Measurements from ENCODE around the gene DICER1. TPM values are rescaled to one million over a fixed set of nuclear protein-coding genes. Genes with fewer than 3 reads are reported as not detected.

Gene DICER1
- total RNA-seq, 1 donor from 2014 or later: 134 TPM

DNA sequence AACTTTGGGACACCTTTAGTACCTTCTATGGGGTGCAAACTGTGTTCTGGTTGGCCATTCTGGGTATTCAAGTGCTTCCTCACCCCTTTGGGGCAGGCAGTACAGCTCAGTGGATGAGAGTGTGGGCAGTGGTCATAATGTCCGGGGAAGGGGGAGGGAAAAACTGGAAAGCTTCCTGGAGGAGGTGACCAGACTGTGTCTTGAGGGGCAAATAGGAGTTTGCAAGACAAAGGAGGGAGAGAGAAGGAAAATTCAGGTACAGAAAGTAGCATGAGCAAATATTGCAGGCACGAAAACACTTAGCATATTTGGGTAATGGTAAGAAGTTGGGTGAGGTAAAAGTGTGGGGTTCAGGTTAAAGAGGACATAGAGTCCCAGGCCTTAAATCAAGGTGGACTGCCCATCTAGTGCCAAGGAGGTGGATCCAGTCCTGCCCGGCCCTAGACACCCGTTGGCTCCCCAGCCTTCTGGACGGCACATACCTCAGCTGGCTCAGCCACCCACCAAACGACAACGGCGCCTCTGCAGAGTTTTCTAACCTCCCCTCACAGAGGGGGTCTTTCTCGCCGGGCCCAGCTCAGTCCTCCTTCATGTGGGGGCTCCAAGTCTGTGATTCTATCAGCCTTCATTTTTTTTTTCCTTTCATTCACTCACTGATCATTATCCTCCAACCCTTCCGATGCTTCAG lies 86.4 kb downstream of the DICER1 start:
- Histone ChIP-seq H3K4me3 (no peak overlapping the region), H3K36me3 (no peaks in the 10 kb centered on the region), H3K9me3 (no peaks in the 10 kb centered on the region), H3K27me3 (no peaks in the 10 kb centered on the region), H3K4me1 (no peaks in the 10 kb centered on the region), H3K27ac (no peak overlapping the region)
- intact Hi-C loops (cut with DNase I): no loop called here
- DNase-seq (ENCODE audit: low spot score in 2 of 2): no peak
- TF ChIP-seq, protein P1, sequence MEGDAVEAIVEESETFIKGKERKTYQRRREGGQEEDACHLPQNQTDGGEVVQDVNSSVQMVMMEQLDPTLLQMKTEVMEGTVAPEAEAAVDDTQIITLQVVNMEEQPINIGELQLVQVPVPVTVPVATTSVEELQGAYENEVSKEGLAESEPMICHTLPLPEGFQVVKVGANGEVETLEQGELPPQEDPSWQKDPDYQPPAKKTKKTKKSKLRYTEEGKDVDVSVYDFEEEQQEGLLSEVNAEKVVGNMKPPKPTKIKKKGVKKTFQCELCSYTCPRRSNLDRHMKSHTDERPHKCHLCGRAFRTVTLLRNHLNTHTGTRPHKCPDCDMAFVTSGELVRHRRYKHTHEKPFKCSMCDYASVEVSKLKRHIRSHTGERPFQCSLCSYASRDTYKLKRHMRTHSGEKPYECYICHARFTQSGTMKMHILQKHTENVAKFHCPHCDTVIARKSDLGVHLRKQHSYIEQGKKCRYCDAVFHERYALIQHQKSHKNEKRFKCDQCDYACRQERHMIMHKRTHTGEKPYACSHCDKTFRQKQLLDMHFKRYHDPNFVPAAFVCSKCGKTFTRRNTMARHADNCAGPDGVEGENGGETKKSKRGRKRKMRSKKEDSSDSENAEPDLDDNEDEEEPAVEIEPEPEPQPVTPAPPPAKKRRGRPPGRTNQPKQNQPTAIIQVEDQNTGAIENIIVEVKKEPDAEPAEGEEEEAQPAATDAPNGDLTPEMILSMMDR (IDR thresholded peaks at IDR 0.05): no peak

DNA sequence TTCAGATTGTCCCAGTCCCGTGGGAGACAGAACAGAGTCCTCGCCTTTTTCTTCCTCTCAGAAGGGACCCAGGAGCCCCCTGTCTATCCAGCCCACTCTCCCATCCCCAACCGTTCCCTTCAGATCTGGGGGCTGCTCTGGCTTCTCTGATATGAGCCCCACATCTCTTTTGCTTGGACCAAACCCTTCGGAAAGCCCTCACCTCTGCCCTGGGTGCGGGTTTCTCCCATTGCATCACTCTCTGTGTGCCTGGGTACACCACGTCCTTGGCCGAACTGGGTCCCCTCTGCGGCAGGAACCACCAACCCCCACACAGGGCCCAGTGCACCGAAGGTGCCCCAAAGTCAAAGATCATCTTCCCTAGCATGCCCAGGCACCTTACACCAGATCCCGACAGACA lies 87.8 kb downstream of the DICER1 start:
- intact Hi-C loops (cut with DNase I): no loop called here
- peak in 1 of 2 donors; percentile 33 for DNase-seq (ENCODE audit: low spot score in 2 of 2)
- TF ChIP-seq, protein P1 (IDR thresholded peaks at IDR 0.05): no peak
- H3K9me3 ChIP-seq: no peaks in the 10 kb centered on the region
- H3K4me3 ChIP-seq: no peak overlapping the region
- H3K4me1 ChIP-seq: no peaks in the 10 kb centered on the region
- no peaks in the 10 kb centered on the region for H3K27me3 ChIP-seq
- H3K27ac ChIP-seq: no peak overlapping the region
- H3K36me3 ChIP-seq: no peaks in the 10 kb centered on the region

DNA sequence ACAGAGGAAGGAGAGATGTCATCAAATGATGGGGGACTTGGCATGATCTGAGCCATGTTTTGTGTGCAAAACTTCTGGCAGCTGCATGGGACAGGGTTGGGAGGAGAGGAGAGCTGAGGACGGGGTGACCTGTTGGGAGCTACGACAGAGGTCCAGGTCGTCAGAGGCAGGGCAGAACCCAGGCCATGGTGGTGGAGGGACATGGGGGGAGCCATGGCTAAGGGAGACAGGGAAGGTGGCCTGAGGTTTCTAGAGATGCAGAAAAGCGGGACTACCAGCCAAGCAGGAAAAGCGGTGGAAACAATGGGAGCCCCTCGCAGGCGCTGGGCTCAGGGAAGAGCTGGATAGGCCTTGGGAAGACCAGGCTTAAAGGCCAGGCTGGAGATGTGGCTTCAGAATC lies 88.3 kb downstream of the DICER1 start:
- Histone ChIP-seq H3K27me3 (no peaks in the 10 kb centered on the region), H3K9me3 (no peaks in the 10 kb centered on the region), H3K27ac (no peak overlapping the region), H3K4me3 (no peak overlapping the region), H3K4me1 (no peaks in the 10 kb centered on the region), H3K36me3 (no peaks in the 10 kb centered on the region)
- TF ChIP-seq, protein P1 (IDR thresholded peaks at IDR 0.05): no peak
- DNase-seq (ENCODE audit: low spot score in 2 of 2): peak in 1 of 2 donors; percentile 34
- intact Hi-C loops (cut with DNase I): no loop called here

DNA sequence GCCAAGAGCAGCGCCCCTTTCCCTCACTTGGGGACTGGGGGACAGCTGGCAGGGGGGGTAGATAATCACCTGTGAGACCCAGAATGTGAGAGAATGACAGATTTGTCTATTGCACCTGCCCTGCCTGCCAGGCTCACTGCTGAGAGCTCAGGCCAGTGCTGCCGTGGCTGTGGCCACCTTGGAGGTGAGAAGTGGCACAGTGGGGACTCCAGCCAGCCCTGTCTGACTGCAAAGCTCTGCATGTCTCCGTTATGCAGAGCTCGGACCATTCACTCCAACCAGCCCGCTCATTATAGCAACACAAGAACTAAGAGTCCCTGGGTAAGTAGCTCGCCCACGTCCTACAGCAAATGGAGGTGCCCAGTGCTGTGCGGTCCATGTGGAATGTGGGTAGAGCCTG lies 88.8 kb downstream of the DICER1 start:
- H3K4me1 ChIP-seq: no peaks in the 10 kb centered on the region
- intact Hi-C loops (cut with DNase I): no loop called here
- H3K4me3 ChIP-seq: no peak overlapping the region
- H3K36me3 ChIP-seq: no peaks in the 10 kb centered on the region
- no peaks in the 10 kb centered on the region for H3K27me3 ChIP-seq
- no peaks in the 10 kb centered on the region for H3K9me3 ChIP-seq
- no peak overlapping the region for H3K27ac ChIP-seq
- no peak for DNase-seq (ENCODE audit: low spot score in 2 of 2)
- TF ChIP-seq, protein P1 (IDR thresholded peaks at IDR 0.05): no peak

DNA sequence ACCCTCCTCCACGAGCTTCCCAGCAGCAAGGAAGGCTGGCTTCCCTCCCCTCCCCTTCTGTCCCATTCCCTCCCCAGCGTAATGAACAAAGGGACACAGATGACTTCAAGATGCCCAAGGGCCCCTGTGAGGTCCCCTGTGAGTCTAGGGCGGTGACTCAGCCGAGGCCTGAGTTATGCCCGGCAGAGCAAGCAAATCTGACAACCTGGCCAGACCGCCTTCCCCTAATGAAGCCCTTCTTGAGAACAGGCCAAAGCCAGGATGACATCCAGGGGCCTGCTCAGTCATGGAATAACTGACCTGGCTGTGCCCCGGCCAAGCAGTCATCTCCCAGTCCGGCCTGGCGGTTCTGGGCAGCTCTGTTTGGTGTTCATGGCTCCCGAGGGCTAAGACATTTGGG lies 89.2 kb downstream of the DICER1 start:
- Histone ChIP-seq H3K27ac (no peak overlapping the region), H3K9me3 (no peaks in the 10 kb centered on the region), H3K36me3 (no peaks in the 10 kb centered on the region), H3K4me3 (no peak overlapping the region), H3K4me1 (no peaks in the 10 kb centered on the region), H3K27me3 (no peaks in the 10 kb centered on the region)
- peak in 1 of 2 donors; percentile 45 for DNase-seq (ENCODE audit: low spot score in 2 of 2)
- TF ChIP-seq, protein P1 (IDR thresholded peaks at IDR 0.05): no peak
- intact Hi-C loops (cut with DNase I): no loop called here

DNA sequence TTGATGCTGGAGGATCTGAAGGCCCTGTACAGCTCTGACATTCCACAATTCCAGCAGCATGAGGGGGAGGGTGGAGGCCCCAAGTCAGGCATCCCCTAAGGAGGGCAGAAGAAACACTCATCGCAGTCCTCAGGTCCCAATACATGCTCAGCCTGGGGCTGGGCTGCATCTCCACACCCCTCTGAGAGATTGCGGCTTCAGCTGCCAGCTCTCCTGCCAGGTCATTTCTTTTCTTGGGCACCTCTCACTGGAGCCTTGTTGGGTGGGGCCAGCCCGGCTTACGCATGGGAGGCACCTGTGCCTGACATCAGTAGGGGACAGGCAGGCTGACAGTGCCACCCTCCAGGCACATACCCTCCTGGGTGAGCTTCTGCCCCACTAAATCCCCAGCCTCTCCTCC lies 89.8 kb downstream of the DICER1 start:
- H3K4me1 ChIP-seq: no peaks in the 10 kb centered on the region
- no peaks in the 10 kb centered on the region for H3K27me3 ChIP-seq
- intact Hi-C loops (cut with DNase I): no loop called here
- no peaks in the 10 kb centered on the region for H3K36me3 ChIP-seq
- TF ChIP-seq, protein P1 (IDR thresholded peaks at IDR 0.05): no peak
- DNase-seq (ENCODE audit: low spot score in 2 of 2): peak in 1 of 2 donors; percentile 41
- no peaks in the 10 kb centered on the region for H3K9me3 ChIP-seq
- H3K4me3 ChIP-seq: no peak overlapping the region
- no peak overlapping the region for H3K27ac ChIP-seq

Data from ascending aorta (tissue), 2 donors.